B cell (primary cell): ENCODE measurements around the gene FLYWCH2. TPM values are rescaled to one million over a fixed set of nuclear protein-coding genes. Genes with fewer than 3 reads are reported as not detected.

Source experiments
- ATAC-seq: fragments of 200-7000 bp; cut with Tn5 transposase; one replicate; pipeline ENCODE4 v1.10.0; 2021; ENCODE audit warnings: low read depth, mild to moderate bottlenecking, moderate number of reproducible peaks, moderate library complexity
- CTCF ChIA-PET: fragments of 350-600 bp; sonication (Branson Sonifier 250); formaldehyde crosslinking; loops from one replicate; lab custom pipeline; 2021; ENCODE audit warnings: antibody characterized with exemption, inconsistent platforms; lab: Charles Lee
- POLR2A ChIA-PET: fragments of 350-600 bp; sonication (Branson Sonifier 250); formaldehyde crosslinking; loops from one replicate; lab custom pipeline; 2021; ENCODE audit warnings: antibody characterized with exemption; lab: Charles Lee
- DNase-seq: peaks from one replicate; pipeline ENCODE4 v3.0.0; 2013
- H2AFZ ChIP-seq: 2 replicates; pipeline ENCODE4 v1.6.1; 2012; ENCODE audit warnings: mild to moderate bottlenecking, low read depth, low read length; ENCODE audit not compliant: insufficient read depth, poor library complexity, severe bottlenecking
- H3K27ac ChIP-seq, 2 donors: 1 replicate in 1 of 2; 2 replicates in 1 of 2; pipeline ENCODE4 v1.5.1; 2012 to 2013; ENCODE audit warnings: low read length in 2 of 2, mild to moderate bottlenecking in 2 of 2, moderate library complexity in 1 of 2
- H3K27me3 ChIP-seq, 4 experiments: fragments of 200-600 bp in 1 of 4; sonication (generic) in 1 of 4; replicated peaks in 1 of 4; 1 replicate in 2 of 4; 2 replicates in 2 of 4; pipeline versions ENCODE4 v1.6.1 to v1.7.0; 2013 to 2016; ENCODE audit warnings: low read length in 3 of 4, mild to moderate bottlenecking in 2 of 4, mixed read lengths in 1 of 4, moderate library complexity in 1 of 4; ENCODE audit not compliant: insufficient read depth in 4 of 4, control insufficient read depth in 3 of 4; ENCODE audit errors: control extremely low read depth in 1 of 4
- H3K36me3 ChIP-seq, 2 experiments: replicated peaks in 1 of 2; 1 replicate in 1 of 2; 2 replicates in 1 of 2; pipeline versions ENCODE4 v1.6.1 to v1.7.1; 2013; ENCODE audit warnings: low read length in 1 of 2; ENCODE audit not compliant: insufficient read depth in 2 of 2, control insufficient read depth in 1 of 2; ENCODE audit errors: control extremely low read depth in 1 of 2, extremely low read depth in 1 of 2
- H3K4me1 ChIP-seq, 2 donors: fragments of 200-600 bp in 1 of 2; sonication (generic) in 1 of 2; 1 replicate in 1 of 2; 2 replicates in 1 of 2; pipeline versions ENCODE4 v1.5.1 to v1.6.1; 2013 to 2017; ENCODE audit warnings: low read length in 2 of 2; ENCODE audit not compliant: control insufficient read depth in 2 of 2, insufficient read depth in 2 of 2
- H3K4me2 ChIP-seq: replicated peaks from 2 replicates; pipeline ENCODE3; 2012; ENCODE audit warnings: mild to moderate bottlenecking, low read depth, low read length; ENCODE audit not compliant: poor library complexity, severe bottlenecking
- H3K4me3 ChIP-seq, 5 experiments: fragments of 200-600 bp in 1 of 5; sonication (generic) in 1 of 5; 1 replicate in 3 of 5; 2 replicates in 2 of 5; pipeline versions ENCODE4 v1.5.1 to v1.7.0; 2011 to 2016; ENCODE audit warnings: low read length in 4 of 5, mild to moderate bottlenecking in 4 of 5, low read depth in 2 of 5, control low read depth in 1 of 5, moderate library complexity in 1 of 5; ENCODE audit not compliant: insufficient read depth in 1 of 5; ENCODE audit errors: control extremely low read depth in 1 of 5, extremely low read depth in 1 of 5
- H3K79me2 ChIP-seq: fragments of 200-600 bp; sonication (generic); one replicate; pipeline ENCODE4 v1.6.0; 2016; ENCODE audit warnings: low read length; ENCODE audit not compliant: control insufficient read depth, insufficient read depth
- H3K9ac ChIP-seq: fragments of 200-600 bp; sonication (generic); 2 replicates; pipeline ENCODE4 v1.6.1; 2017; ENCODE audit warnings: mild to moderate bottlenecking, low read length, moderate library complexity
- H3K9me3 ChIP-seq, 3 donors: one replicate each; pipeline versions ENCODE4 v1.6.1 to v1.7.1; 2013; ENCODE audit warnings: low read length in 2 of 3; ENCODE audit not compliant: control insufficient read depth in 2 of 3, insufficient read depth in 1 of 3; ENCODE audit errors: control extremely low read depth in 1 of 3
- H4K20me1 ChIP-seq: 2 replicates; pipeline ENCODE4 v1.6.0; 2012; ENCODE audit warnings: mild to moderate bottlenecking, low read length; ENCODE audit not compliant: insufficient read depth, control insufficient read depth, poor library complexity, severe bottlenecking
- H3K27ac Mint-ChIP-seq: one replicate; pipeline ENCODE4 v1.8.0; 2021; ENCODE audit warnings: mixed read lengths
- H3K27me3 Mint-ChIP-seq: one replicate; pipeline ENCODE4 v1.8.0; 2021; ENCODE audit warnings: mixed read lengths
- H3K4me1 Mint-ChIP-seq: one replicate; pipeline ENCODE4 v1.8.0; 2021; ENCODE audit warnings: mixed read lengths
- H3K4me3 Mint-ChIP-seq: one replicate; pipeline ENCODE4 v1.8.0; 2021; ENCODE audit warnings: mixed read lengths
- H3K9me3 Mint-ChIP-seq: one replicate; pipeline ENCODE4 v1.8.0; 2022; ENCODE audit warnings: mixed read lengths; ENCODE audit not compliant: insufficient read depth
- EZH2 ChIP-seq: IDR thresholded peaks from 2 replicates; pipeline ENCODE4 v1.6.1; 2012; ENCODE audit warnings: borderline replicate concordance, low read depth, mild to moderate bottlenecking, moderate library complexity, low read length; ENCODE audit not compliant: insufficient read depth, poor library complexity, severe bottlenecking
- WGBS: methylation state at CpG from one replicate; pipeline ENCODE4 v1.1.5; 2013; ENCODE audit warnings: missing lambda C conversion rate; ENCODE audit not compliant: insufficient coverage; 5-methylcytosine and 5-hydroxymethylcytosine counted together
- intact Hi-C: fragments of 100-400 bp; cut with micrococcal nuclease; formaldehyde crosslinking; loops from one replicate; pipeline ENCODE4 v1.10.0; 2022
- polyA plus RNA-seq: library from polyadenylated mRNA; depleted of rRNA; stranded (reverse); fragments of >200 nt; gene quantifications from 2 replicates; pipeline ENCODE4 v1.2.3, GENCODE V29; 2012
- total RNA-seq, 2 donors: library from RNA; stranded (reverse); fragments of 120-200 nt in 1 of 2; gene quantifications; 1 replicate in 1 of 2; 2 replicates in 1 of 2; pipeline versions ENCODE4 v1.2.3 to v1.2.4, GENCODE V29; 2013 to 2022
- TF ChIP-seq, protein P1 (sequence below): fragments of 200-600 bp; IDR thresholded peaks from one replicate; pipeline ENCODE4 v1.8.0; 2022; ENCODE audit warnings: antibody characterized with exemption, mild to moderate bottlenecking

The FLYWCH2 gene
- total and polyA plus RNA-seq, 2 donors (not counting 1 experiment from before 2014, with no cell fraction given) = 22.3 to 24.1 TPM

DNA sequence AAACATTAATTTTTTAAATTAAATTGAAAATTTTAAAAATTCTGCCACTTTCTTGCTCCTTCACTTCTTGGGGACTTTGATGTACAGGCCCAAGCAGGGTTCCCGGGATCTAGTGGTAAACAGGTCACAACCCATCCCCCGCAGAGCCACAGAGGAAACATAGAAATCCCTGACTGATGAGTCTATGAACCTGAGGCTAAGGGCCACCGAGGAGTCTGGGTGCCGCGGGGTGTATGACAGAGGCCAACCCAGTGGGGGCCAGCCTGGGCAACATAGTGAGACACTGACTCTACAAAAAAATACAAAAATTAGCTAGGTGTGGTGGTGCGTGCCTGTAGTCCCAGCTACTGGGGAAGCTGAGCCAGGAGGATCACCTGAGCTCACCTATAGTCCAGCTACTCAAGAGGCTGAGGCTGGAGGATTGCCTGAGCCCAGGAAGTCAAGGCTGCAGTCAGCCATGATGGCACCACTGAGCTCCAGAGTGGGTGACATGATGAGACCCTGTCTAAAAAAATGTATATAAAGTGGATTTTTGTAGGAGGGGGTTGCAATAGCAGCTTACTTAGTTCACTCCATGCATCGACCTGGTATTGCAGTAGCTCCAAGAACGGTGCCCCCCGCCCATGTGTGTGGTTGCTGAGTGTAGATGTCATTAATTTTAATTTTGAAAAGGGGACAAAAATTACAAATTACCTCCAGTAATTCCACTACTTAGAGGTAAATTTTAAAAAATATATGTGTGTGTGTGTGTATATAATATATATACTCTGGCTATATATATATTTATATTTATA, 19.5 kb downstream of the FLYWCH2 start:
- ATAC-seq (no peak), DNase-seq (no peak)
- H3K27ac Mint-ChIP-seq = peak overlapping the region; percentile 20
- Histone ChIP-seq H3K9ac (no peak overlapping the region), H3K4me1 (peaks cover 14 to 34% of the 10 kb centered on the region in 2 donors), H3K27ac (no peak overlapping the region), H3K4me3 (no peak overlapping the region), H4K20me1 (peaks cover 5% of the 10 kb centered on the region), H3K27me3 (no peaks in the 10 kb centered on the region), H3K9me3 (peaks cover 0 to 4% (median 0%) of the 10 kb centered on the region in 3 donors), H3K4me2 (no peak overlapping the region), H3K79me2 (no peaks in the 10 kb centered on the region), H3K36me3 (no peaks in the 10 kb centered on the region), H2AFZ (no peak overlapping the region)
- no peak overlapping the region for H3K4me3 Mint-ChIP-seq
- ChIA-PET CTCF (interaction anchor here (1.0 to 2.6 kb wide), 6 partner anchors 18 to 35 kb away, joined by 3 to 10 read pairs (median 4); partner anchors contain the start of gene FLYWCH2), POLR2A (interaction anchor here (1.2 kb wide), 1 partner anchor 20 kb away, joined by 4 read pairs; the partner anchor contains the start of gene FLYWCH2)
- peaks cover 34% of the 10 kb centered on the region for H3K4me1 Mint-ChIP-seq
- H3K27me3 Mint-ChIP-seq = no peaks in the 10 kb centered on the region
- 98% methylated on average over 5 of the region's 9 CpGs for WGBS
- TF ChIP-seq, protein P1, sequence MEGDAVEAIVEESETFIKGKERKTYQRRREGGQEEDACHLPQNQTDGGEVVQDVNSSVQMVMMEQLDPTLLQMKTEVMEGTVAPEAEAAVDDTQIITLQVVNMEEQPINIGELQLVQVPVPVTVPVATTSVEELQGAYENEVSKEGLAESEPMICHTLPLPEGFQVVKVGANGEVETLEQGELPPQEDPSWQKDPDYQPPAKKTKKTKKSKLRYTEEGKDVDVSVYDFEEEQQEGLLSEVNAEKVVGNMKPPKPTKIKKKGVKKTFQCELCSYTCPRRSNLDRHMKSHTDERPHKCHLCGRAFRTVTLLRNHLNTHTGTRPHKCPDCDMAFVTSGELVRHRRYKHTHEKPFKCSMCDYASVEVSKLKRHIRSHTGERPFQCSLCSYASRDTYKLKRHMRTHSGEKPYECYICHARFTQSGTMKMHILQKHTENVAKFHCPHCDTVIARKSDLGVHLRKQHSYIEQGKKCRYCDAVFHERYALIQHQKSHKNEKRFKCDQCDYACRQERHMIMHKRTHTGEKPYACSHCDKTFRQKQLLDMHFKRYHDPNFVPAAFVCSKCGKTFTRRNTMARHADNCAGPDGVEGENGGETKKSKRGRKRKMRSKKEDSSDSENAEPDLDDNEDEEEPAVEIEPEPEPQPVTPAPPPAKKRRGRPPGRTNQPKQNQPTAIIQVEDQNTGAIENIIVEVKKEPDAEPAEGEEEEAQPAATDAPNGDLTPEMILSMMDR = no peak
- TF ChIP-seq EZH2 = no peak
- no peaks in the 10 kb centered on the region for H3K9me3 Mint-ChIP-seq
- intact Hi-C loops = loop anchor here (10.0 kb wide), 1 partner anchor 748 kb away; the partner anchor contains the start of gene TRAF7
